ENCODE results near the gene CCL16.

GRCh38 chr17:35988164-35988563 is 6.9 kb upstream of the CCL16 start:
- TF ChIP-seq CHD1 (IDR thresholded peaks at IDR 0.05; ENCODE audit: low read depth, low read length) (no peak), RFX5 (IDR thresholded peaks at IDR 0.05; ENCODE audit: low read depth, low read length) (no peak), POLR2A (IDR thresholded peaks at IDR 0.05; ENCODE audit: low read depth, low read length) (no peak), CTCF (conservative IDR thresholded peaks at IDR 0.05; ENCODE audit: low read depth, low read length) (no peak), RCOR1 (IDR thresholded peaks at IDR 0.05; ENCODE audit: insufficient replicate concordance, low read length) (no peak), USF2 (IDR thresholded peaks at IDR 0.05; ENCODE audit: low read depth, low read length) (no peak), CEBPB (IDR thresholded peaks at IDR 0.05; ENCODE audit: low read depth, low read length) (no peak), SMC3 (IDR thresholded peaks at IDR 0.05; ENCODE audit: low read depth, low read length) (no peak), MAFK (IDR thresholded peaks at IDR 0.05; ENCODE audit: low read depth, low read length) (no peak), BHLHE40 (IDR thresholded peaks at IDR 0.05; ENCODE audit: low read depth, low read length) (no peak), MAZ (IDR thresholded peaks at IDR 0.05; ENCODE audit: borderline replicate concordance, low read depth, low read length) (no peak)
